Activated T-cell treated with anti-CD3 and anti-CD28 coated beads, Interleukin-2, amount 50 U/mL, for 1 hour (primary cell): ENCODE measurements around the gene HABP2.

Experiments used
- DNase-seq: peaks from one replicate; pipeline ENCODE4 v3.0.0-alpha.2; 2020

Gene HABP2

DNA sequence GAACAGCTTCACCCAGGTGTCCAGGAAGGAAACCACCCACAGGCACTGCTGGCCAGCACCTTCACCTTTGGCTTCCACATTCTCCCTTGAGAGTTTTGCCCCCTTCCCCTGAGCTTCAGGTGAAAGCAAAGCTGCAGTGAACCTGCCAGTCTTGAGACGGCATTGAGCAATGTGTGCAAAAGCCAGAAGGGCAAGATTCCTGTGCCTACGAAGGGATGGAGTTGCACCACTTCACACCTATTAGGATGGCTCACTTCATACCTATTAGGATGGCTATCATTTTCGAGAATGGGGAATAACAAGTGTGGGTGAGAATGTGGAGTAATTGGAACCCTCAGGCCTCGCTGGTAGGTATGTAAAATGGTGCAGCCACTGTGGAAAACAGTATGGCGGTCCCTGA lies 7.2 kb downstream of the HABP2 start:
- DNase-seq = no peak

DNA sequence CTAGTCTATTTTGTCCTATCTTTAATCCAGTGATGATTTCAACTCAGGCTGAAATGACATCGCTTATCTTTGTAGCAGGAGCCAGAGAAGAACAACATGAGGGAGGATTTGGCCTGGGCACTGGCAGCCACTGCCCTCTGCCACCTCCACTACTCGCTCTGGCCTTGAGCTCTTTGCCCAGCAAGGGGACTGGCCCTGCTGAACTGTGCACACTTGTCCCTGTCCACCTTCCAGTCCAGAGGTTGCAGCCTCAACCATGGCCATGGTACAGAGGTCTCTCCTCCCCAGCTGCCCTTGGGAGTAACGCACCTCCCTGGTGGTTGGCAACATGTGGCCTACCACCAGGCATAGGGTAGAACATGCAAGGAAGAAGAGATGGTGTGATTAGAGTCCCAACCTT lies 8.4 kb downstream of the HABP2 start:
- DNase-seq = no peak

DNA sequence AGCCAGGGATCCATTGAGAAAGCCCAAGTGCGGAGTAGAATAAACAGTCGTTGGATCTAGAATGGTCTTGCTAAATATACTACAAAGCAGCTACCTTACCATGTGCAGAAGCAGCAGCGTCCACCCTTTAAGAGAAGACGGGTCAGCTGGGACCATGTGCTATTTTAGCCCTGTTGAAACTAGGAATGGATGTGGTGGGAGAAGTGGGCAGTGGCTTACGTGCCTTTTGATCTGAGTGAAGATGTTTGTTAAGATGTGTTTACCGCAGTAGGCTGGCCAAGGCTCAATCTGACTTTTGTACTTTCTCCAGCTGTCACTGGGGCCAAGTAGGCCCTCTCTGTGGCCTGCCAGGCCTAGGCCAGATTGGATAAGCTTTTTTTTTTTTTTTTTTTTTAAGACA lies 9.2 kb downstream of the HABP2 start:
- no peak for DNase-seq

GRCh38 chr10:113562704-113563103 lies 9.9 kb downstream of the HABP2 start:
- DNase-seq = no peak

DNA sequence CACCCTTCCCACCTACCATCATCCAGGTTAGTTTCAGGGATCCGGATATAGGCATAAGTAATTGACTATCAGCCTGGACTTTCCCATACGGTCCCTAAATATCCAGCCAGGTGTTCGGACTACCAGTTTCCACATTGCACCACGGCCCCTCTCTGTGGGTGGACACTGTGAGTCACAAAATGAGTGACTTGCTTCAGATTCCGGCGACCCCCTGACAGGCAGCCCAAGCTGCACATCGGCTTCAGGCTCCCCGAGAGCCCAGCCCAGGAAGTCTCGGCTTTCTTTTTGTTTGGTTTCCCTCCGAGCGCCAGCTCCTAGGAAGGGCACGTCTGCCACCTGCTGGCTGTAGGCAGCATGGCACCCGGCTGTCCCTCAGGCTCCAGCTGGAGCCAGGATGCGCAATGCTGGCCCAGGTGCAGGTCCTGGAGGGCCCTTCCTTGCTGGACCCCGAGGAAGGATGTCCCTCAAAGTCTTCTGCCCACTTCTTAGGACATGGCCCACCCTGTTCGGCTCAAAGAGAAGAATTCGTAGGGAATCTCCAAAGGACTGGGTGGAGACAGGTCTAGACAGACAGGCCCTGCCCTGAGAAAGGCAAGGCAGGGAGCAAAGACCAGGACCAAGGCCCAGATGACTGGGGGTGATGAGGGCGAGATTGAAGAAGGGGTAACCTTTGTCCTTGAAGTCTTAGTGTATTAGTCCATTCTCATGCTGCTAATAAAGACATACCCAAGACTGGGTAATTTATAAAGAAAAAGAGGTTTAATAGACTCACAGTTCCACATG lies 10.6 kb downstream of the HABP2 start:
- DNase-seq = peak; percentile 67

GRCh38 chr10:113565364-113565763 lies 12.5 kb downstream of the HABP2 start:
- no peak for DNase-seq

DNA sequence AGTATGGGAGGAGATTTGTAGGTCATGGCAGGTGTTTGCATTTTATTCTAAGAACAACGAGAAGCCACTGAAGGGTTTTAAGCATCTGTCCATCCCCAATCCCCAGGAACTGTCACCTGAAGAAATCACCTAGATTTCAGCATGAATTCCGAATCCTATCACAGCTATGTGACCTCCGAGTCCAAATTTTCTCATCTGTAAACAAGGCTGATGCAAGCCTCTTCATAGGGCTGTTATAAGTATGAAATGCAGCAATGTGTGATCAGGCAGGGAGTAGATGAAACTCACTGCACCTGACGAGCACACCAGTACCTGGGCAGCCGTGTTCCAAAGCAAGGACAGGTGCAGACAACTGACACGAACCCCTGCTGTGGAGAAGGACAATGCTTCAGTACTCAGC lies 14.0 kb downstream of the HABP2 start:
- DNase-seq = no peak

- DNase-seq = no peak
Measured at GRCh38 chr10:113569576-113569975, 16.7 kb downstream of the HABP2 start.

- no peak for DNase-seq
Measured at GRCh38 chr10:113572520-113573290, 19.9 kb downstream of the HABP2 start.

DNA sequence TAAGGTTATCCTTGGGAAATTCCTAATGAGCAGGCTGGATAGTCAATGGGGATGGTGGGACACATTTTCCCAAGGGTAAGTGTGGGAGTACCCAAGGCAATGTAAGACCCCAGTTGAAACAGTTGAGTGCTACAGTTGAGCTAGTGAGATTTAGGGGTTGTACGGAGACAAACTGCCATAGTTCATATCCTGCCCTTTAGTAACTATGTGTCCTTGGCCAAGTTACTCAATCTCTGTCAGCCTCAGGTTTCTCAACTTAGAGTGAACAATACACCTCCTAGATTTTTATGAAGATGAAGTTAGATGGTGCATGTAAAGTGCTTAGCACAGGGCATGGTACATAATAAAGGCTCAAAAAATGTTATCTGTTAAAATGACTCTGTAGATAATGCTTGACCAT lies 20.5 kb downstream of the HABP2 start:
- no peak for DNase-seq

DNA sequence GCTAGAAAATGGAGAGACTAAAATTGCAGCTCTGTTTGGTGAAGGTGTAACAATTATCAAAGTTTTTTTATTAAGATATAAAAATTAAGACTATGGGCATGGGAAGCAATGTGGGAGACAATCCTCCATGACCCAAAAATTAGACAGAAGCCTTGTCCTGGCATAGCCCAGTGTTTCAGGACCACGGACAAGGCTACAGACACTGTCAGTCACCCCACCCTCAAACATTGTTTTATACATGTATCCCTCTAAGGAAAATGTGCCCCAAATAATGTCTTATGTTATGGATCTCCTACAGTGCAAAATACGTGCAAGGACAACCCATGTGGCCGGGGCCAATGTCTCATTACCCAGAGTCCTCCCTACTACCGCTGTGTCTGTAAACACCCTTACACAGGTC lies 24.0 kb downstream of the HABP2 start:
- DNase-seq = no peak

DNA sequence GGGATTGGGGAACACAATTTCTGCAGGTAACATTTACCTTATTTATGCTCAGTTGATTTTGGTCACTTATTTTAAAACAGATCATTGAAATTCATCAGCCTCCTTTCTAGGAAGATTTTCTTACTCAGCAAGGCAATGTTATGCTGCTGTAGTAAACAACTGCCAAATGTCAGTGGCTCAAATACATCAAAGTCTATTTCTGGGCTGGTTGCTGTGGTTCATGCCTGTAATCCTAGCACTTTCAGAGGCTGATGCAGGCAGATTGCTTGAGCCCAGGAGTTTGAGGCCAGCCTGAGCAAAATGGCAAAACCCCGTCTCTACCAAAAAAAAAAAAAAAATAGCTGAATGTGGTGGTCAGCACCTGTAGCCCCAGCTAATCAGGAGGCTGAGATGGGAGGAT lies 25.9 kb downstream of the HABP2 start:
- no peak for DNase-seq

DNA sequence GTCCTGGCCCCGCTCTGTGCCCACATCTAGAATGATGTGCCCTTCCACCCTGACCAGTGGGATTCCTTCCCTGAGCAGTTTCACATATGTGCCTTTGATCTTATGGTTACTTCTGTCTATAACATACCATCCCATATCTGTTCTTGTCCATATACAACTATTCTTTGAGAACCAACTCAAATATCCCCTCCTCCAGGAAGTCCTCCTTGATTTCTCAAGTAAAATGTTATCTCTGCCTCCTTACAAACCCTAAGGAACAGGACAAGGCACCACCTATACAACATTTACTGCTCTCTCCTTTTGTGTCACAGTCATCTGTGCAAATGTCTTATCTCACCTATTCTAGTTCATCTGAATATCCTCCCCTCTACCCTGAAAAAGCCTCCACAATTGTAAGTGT lies 28.2 kb downstream of the HABP2 start:
- no peak for DNase-seq

DNA sequence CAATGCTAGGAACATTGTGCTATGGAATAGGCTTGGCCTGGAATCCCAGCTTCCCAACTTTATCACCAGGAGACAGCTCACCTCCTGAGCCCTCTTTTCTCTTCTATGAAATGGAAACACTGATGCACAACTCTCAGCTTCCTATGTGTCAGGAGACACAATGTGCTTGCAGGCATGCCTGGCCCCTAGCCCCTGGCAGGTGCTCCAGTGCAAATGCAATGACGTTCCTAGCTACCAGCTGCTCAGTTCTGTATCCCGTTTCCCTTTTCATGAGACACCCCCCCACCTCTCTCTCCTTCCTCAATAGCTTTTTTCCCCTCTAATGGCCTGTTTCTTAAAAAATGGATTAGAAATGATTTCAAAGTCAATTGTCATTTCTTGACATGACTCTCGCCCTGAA lies 30.7 kb downstream of the HABP2 start:
- DNase-seq = no peak

GRCh38 chr10:113585949-113586348 lies 33.1 kb downstream of the HABP2 start:
- no peak for DNase-seq

GRCh38 chr10:113589201-113589770 lies 36.4 kb downstream of the HABP2 start:
- no peak for DNase-seq

- no peak for DNase-seq
Measured at GRCh38 chr10:113590581-113590980, 37.7 kb downstream of the HABP2 start.

DNA sequence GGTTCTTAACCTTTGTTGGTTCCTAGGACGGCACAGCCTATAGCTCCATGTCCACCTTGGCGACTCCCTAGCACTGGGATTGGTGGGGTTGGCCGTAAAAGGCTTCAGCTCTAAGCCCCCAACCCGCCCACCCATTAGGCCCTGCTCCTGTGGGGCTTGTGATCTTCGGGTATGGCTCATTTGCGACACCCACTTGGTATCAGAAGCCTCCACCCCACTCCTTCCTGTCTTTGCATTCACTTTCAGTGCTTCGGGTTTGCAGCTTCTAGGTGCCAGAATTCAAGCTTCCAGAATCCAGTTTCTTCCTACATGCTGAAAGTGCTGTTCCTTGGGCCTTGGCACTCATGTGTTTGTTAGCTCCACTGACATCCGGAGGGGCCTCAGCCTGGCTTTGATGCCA lies 39.5 kb downstream of the HABP2 start:
- no peak for DNase-seq

- DNase-seq = no peak
Measured at GRCh38 chr10:113594652-113595051, 41.8 kb downstream of the HABP2 start.

DNA sequence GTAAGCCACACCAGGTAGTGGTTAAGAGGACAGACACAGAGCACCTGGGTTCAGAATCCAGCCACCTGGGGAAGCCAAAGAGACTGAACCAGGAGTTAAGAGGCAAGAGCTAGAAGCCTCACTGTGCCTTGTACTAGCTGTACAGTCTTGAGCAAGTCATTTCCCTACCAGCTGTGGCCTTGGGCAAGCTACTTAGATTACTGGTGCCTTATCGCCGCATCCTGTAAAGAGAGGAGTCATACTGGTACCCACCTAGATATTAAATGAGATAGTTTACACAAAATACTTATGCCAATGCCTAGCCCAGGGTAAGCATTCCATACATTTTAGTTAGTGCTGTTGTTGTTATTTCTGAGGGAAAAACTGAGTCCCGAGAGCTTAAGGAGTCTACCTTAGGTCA lies 47.7 kb downstream of the HABP2 start:
- no peak for DNase-seq

DNA sequence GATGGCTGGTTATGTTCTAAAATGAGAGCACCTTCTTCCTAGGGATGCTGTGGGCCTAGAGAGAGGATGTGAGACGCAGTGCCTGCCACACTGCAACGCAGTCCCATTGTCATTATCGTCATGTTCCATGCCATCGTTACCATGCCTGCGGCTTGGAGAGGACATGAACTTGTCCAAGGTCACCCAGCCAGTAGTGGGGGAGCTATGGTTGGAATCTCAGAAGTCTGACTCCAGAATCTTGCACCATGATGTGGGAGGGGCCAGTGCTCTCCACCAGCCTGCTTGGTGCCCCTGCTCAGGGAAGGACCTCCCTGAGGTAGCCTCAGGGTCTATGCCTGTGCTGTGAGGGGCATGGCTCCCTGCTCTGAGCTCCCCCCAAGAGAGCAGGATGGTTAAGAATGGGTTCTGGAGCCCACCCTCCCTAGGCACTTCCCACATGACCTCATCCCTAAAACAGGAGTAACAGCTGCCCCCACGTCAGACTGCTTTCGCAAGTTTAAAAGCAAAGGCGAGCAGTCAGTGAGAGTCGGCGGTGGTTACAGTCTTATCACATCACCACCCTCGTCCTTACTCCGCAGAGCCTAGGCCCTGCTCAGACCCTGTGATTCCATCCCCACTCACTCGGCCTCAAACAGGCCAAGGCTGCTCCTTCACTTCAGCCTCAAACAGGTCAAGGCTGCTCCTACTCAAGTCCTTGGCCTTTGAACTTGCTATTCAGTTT lies 50.4 kb downstream of the HABP2 start:
- no peak for DNase-seq

GRCh38 chr10:113604572-113604971 lies 51.7 kb downstream of the HABP2 start:
- DNase-seq = no peak

GRCh38 chr10:113605268-113605978 lies 52.6 kb downstream of the HABP2 start:
- DNase-seq = no peak
